Measurements from ENCODE around the gene CIB2. TPM values are rescaled to one million over a fixed set of nuclear protein-coding genes. Genes with fewer than 3 reads are reported as not detected.

The CIB2 gene
- polyA plus RNA-seq, 1 of the 3 experiments (the other 2 are of a cell fraction) = 39.6 TPM

GRCh38 chr15:78057803-78058202 is 73.4 kb downstream of the CIB2 start:
- Histone ChIP-seq H3K9ac (no peak overlapping the region), H3K9me2 (no peaks in the 10 kb centered on the region), H3K27me3 (ENCODE audit: insufficient read depth) (no peaks in the 10 kb centered on the region), H3K36me3 (replicated peaks in 1 of 2; ENCODE audit: control insufficient read depth in 1 of 2, insufficient read depth in 2 of 2, low read length in 1 of 2) (peaks cover 0 to 11% of the 10 kb centered on the region in 2 experiments), H3F3A (replicated peaks; ENCODE audit: insufficient read depth) (peaks cover 6% of the 10 kb centered on the region), H3K4me1 (ENCODE audit: control insufficient read depth in 1 of 2, insufficient read depth in 2 of 2, low read depth in 1 of 2, low read length in 1 of 2) (peaks cover 27 to 51% of the 10 kb centered on the region in 2 experiments; a peak in 3 of 4 replicates), H3K9me3 (no peaks in the 10 kb centered on the region), H3K79me2 (ENCODE audit: insufficient read depth) (peaks cover 91% of the 10 kb centered on the region), H3K4me2 (no peak overlapping the region), H4K20me1 (ENCODE audit: insufficient read depth) (peaks cover 8% of the 10 kb centered on the region; the same call in 1 of the 2 replicates), H3K4me3 (ENCODE audit: low read depth in 2 of 2, low read length in 1 of 2) (no peak overlapping the region), H2AFZ (ENCODE audit: low read depth) (no peak overlapping the region), H3K27ac (ENCODE audit: low read depth in 2 of 2, low read length in 1 of 2) (peak overlapping the region; percentile 67 to 78)
- peak; percentile 67 for DNase-seq
- TF ChIP-seq RCOR1 (IDR thresholded peaks at IDR 0.05; ENCODE audit: low read length) (peak; percentile 80), GABPA (IDR thresholded peaks at IDR 0.05; ENCODE audit: low read depth) (no peak), FOXM1 (IDR thresholded peaks at IDR 0.05; ENCODE audit: low read depth) (no peak), RAD21 (IDR thresholded peaks at IDR 0.05; ENCODE audit: low read length) (peak; percentile 11; the same call in 1 of the 2 replicates), REST (IDR thresholded peaks at IDR 0.05; ENCODE audit: low read depth, low read length) (no peak), NRF1 (IDR thresholded peaks at IDR 0.05; ENCODE audit: low read depth, low read length) (no peak), SMC3 (IDR thresholded peaks at IDR 0.05; ENCODE audit: low read depth, low read length) (no peak), PBX3 (IDR thresholded peaks at IDR 0.05) (no peak), FOSL2 (IDR thresholded peaks at IDR 0.05; ENCODE audit: borderline replicate concordance, low read depth) (no peak), EP300 (IDR thresholded peaks at IDR 0.05; ENCODE audit: borderline replicate concordance in 1 of 2, low read depth in 1 of 2, low read length in 1 of 2) (peak in 1 of 2 experiments; percentile 69; a peak in 1 of 4 replicates), IRF3 (IDR thresholded peaks at IDR 0.05; ENCODE audit: low read depth, low read length) (no peak), GATA2 (CRISPR knock-in tag; IDR thresholded peaks at IDR 0.05) (peak; percentile 90), FOXJ3 (CRISPR knock-in tag; IDR thresholded peaks at IDR 0.05) (peak; percentile 68; the same call in 1 of the 2 replicates), USF2 (IDR thresholded peaks at IDR 0.05; ENCODE audit: borderline replicate concordance, low read depth, low read length) (no peak), MXI1 (IDR thresholded peaks at IDR 0.05; ENCODE audit: low read depth, low read length) (peak; percentile 50; the same call in 1 of the 2 replicates), TAF1 (IDR thresholded peaks at IDR 0.05; ENCODE audit: borderline replicate concordance, low read depth, low read length) (no peak)
- CTCF ChIA-PET = interaction anchor here (1.3 to 1.5 kb wide), 3 partner anchors 51 to 98 kb away, joined by 3 to 6 read pairs (median 4); no protein-coding TSS in a partner anchor
- POLR2A ChIA-PET = interaction anchor here (0.9 kb wide), 1 partner anchor 10 kb away, joined by 3 read pairs; no protein-coding TSS in a partner anchor
- WGBS (ENCODE audit: low lambda C conversion rate) = 88% methylated on average over 5 of the region's 5 CpGs
